SKM-1 treated with dmso at 0.1 percent for 144 hours (cell line): ENCODE results near the gene KLHL21.

Source experiments
- DNase-seq: peaks from one replicate; lab custom pipeline; 2025; ENCODE audit not compliant: unreplicated experiment; lab: John Stamatoyannopoulos, UW

Gene KLHL21

GRCh38 chr1:6557597-6557996, 45.1 kb downstream of the KLHL21 start:
- DNase-seq: no peak

DNA sequence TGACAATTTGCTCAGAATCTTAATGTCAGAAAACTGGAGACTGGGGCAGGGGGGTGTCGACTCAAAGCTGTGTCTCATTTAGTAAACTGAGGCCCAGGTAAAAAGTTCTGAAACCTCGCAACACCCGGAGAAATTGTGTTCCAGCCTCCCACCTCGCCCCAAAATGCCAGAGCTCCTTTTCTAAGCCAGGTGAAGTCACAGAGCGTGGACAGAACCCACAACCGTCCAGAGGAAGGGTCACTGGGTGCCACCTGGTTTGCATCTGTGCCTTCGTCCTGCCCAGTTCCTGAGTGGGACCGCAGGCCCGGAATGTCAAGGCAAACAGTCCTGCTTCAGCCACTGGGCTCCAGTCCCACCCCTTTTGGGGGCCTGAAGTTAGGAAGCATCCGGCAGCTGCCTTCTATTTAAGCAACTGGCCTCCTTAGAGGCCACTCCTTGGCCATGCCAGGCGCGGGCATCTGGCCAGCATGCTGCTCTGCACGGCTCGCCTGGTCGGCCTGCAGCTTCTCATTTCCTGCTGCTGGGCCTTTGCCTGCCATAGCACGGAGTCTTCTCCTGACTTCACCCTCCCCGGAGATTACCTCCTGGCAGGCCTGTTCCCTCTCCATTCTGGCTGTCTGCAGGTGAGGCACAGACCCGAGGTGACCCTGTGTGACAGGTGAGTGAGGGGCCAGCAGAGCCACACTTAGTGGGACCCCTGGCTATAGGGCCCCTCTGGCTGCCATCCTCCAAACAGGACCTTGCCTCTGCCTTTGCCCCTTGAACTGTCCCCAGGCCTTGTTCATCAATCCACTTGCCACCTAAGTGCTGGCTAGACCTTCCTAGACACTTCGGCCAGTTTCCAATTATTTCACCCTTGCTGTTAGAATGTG, 47.5 kb downstream of the KLHL21 start, which contains the start of gene TAS1R1:
TAS1R1 (plus strand) TSS at position 401 of the 872 bp plus-strand sequence; CDS start at position 468, 67 bp downstream.
- no peak for DNase-seq

- DNase-seq: peak; percentile 85
Observed at GRCh38 chr1:6554031-6554906, 48.4 kb downstream of the KLHL21 start, which contains the start of gene NOL9. Gene NOL9, minus strand, starts transcription at chr1:6554513. Its CDS starts 11 bp downstream, at chr1:6554502.

GRCh38 chr1:6547301-6547700, 55.4 kb downstream of the KLHL21 start:
- no peak for DNase-seq

- no peak for DNase-seq
Observed at GRCh38 chr1:6546326-6546725, 56.3 kb downstream of the KLHL21 start.

GRCh38 chr1:6545276-6546112, 57.2 kb downstream of the KLHL21 start:
- DNase-seq: no peak

- no peak for DNase-seq
Observed at GRCh38 chr1:6544831-6545230, 57.8 kb downstream of the KLHL21 start.
